Measurements from ENCODE around the gene PRUNE2.

GRCh38 chr9:76697081-76697480, 208.8 kb downstream of the PRUNE2 start:
- TF ChIP-seq POLR2A (IDR thresholded peaks at IDR 0.05) (no peak), POLR2AphosphoS5 (IDR thresholded peaks at IDR 0.05) (no peak), CTCF (IDR thresholded peaks at IDR 0.05) (no peak)

All from transverse colon (tissue), 4 donors.